Stimulated activated CD8-positive, alpha-beta memory T cell treated with anti-CD3 and anti-CD28 coated beads, Interleukin-12 subunit alpha, Interleukin-12 subunit beta, amount 100 ng/mL, for 1 hour (primary cell): ENCODE results near the gene SPATC1L.
A peak's percentile ranks its signal among the peaks of the same experiment; 100 is the strongest.
"Not testable (repeated sequence)": the region's sequence is repeated elsewhere in the genome, so short reads cannot be mapped to it uniquely, and the experiment has no call there.

Experiments used
- DNase-seq: peaks from one replicate; pipeline ENCODE4 v3.0.0-alpha.2; 2020; ENCODE audit warnings: low read depth

Gene SPATC1L

DNA sequence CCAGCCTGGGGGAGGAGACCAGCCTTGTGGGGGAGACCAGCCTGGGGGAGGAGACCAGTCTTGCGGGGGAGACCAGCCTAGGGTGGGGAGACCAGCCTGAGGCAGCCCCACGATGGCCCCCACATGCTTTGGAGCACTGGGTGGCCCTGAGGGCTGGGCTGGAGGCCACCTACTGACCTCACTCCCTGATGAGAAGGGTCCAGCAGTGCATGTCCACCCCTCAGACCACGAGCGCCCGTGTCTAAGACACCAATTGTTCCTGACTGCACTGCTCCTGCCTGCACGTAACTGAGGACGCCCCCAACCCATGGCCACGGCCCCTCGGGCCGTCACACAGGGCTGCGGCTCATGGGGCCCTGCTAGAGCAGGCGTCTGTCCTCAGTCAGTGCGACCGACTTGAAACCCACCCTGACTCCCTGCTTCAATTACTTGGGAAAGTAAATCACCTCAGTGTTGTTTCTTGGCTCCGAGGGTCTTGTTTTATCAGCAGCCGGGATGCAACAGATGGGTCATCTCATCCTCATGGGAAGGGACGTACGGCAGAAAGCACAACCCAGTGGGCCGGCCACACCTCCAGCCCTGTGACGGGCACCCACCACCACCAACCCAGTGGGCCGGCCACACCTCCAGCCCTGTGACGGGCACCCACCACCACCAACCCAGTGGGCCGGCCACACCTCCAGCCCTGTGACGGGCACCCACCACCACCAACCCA lies at the start of gene SPATC1L:
SPATC1L (minus strand) TSS at position 550 of the 715 bp plus-strand sequence. CDS start 1,643 bp downstream, outside the sequence.
- DNase-seq = peak; percentile 25

DNA sequence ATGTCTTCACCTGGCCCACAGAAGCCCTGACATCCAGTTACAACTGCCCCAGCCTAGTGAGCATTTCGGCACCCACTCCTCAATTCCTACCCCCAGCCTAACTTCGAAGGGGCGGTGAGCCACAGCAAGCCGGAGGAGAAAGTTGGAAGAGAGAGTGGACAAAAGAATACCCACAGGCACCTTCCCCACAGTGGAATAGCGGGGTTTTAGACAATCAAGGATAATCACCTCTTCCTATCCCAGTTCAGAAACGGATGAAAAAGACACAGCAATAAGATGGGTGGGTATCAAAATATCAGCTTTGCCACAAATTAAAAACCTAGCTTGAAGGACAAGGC lies 45.6 kb upstream of the SPATC1L start:
- no peak for DNase-seq

DNA sequence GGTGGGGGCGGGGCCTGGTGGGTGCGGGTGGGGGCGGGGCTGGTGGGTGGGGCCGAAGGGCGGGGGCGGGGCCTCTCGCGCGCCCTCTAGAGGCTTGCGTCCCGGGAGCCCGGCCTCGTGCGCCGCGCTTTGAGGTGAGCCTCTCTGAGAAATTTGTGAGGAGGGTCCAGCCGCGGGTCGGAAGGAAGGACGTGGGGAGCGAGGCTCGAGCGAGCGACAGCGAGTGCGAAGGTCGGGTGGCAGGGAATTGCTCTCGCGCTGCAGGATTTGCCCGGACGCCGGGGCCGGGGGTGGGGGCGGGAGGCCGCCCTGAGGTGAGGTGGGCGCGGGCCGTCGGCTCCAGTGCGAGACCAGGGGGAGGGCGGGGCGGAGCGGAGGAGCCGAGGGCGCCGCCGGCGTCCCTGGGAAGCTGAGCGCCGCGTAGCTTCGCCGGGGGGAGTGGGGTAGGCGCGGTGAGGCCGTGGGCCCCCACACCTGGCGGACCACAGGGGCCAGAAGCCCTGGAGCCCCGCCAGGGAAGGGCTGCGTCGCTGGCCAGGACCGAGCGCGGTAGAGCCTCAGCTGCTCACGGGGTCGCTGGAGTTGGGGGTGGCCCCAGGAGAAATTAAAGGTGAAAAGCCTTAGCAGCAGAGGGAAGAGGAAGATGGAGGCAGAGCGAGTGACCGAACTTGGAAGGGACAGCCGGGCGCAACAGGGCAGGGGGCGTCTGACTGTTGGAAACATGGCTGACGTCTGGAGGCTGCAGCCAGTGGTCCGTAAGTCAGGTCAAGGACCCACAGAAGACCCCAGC lies 45.1 kb upstream of the SPATC1L start:
- no peak for DNase-seq

DNA sequence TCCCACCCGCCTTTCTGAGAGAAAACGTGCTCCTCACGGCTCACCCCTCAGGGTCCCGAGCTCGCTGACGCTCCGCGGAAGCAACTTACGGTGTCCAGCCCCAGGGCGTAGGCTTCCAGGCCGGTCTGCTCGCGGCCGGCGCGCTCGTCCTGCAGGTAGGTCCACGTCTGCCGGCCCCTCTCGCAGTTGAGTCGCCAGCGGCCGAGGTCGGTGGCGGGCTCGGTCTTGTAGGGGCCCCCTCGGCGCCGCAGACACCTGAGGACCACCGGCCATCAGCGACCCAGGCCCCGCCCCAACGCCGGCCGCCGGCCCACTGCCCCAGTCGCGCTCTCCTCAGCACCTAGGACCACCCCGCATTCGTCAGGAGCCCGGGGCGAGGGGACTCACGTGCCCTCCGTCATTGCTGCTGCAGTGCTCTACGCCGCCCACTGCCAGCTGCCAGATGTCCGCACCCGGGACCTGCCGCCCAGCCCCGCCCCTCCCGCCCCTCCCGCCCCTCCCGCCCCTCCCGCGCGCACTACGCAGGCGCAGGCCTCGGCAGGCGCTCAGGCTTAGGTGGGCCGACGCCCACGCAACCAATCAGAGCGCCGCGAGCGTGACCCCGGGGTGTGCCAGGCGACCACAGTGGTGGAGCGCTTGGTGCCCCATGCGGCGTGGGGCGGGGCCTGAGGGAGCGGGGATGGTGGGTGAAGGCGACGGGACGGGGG lies 44.2 kb upstream of the SPATC1L start, which contains the start of gene LSS:
LSS (minus strand) TSS at position 430 of the 707 bp plus-strand sequence; CDS start at position 401, 29 bp downstream.
- DNase-seq = peak; percentile 95

DNA sequence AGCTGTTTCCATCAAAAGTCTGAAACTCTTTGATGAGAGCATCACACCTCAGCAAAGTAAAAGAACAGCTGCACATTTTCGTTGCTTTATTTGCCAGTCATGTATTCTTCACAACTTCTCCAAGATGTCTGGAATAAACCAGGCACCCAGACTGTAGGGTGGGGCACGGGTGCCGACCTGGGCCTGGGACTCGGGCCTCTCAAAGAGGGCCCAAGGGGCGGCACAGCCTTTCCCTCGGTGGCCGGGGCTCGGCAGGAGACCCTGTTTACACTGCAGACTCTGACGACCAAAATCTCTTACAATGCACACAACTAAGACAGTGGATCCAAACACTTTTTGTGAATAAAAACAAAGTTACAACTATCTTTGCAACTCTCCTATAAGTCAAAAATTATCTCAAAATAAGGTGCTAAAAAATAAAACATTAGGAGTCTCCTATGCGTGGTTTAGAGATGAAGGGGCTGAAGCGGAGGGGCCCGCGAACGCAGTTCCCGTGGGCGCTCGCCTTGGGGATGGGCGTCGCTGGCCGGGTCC lies 43.6 kb upstream of the SPATC1L start:
- DNase-seq = no peak

DNA sequence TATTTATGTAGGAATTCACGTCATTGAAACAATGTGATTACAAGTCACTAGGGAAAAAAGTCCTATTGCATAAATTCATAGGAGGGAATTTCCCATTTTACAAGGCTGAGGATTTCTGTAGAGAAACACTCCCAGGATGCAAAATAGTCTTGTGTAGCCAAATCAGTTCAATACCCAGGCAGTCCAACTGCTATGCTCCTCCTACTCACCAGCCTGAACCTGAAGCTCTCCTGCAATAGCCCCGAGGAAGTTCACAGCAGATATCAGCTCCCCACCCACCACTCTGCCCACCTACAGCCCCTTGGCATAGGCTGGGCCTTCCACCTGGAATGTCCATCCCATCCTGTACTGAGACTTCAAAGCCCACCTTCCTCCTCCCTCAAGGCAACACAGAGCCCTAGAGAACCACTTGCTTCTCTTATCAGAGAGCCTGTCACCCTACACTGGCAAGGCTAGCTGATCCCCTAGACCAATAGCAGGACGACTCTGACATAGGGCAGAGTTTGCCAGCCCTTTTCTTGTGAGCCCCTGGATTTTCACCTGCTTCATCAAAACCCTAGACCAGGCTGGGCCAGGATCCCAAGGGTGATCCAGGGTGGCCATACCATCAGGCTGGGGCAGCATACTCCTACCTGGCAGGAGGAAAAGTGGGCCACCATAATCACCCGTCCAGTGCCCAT lies 42.8 kb upstream of the SPATC1L start:
- DNase-seq = no peak

DNA sequence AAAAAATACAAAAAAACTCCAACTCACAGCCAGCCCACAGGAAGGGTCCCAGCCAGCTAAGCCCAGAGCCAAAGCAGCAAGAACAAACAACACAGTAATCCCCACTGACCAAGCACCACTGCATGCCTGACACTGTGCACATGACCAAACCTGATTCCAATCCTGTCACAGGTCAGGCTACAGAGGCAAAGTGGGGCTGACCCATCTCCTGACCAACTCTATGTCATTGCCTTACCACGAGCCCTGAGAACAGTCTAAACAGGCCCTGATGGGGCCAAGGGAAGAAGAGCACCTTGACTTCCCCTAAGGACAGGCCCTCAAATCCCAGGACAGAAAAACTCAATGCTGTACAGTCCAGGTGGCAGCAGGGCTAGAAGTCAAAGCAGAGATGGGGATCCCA lies 41.9 kb upstream of the SPATC1L start:
- no peak for DNase-seq

DNA sequence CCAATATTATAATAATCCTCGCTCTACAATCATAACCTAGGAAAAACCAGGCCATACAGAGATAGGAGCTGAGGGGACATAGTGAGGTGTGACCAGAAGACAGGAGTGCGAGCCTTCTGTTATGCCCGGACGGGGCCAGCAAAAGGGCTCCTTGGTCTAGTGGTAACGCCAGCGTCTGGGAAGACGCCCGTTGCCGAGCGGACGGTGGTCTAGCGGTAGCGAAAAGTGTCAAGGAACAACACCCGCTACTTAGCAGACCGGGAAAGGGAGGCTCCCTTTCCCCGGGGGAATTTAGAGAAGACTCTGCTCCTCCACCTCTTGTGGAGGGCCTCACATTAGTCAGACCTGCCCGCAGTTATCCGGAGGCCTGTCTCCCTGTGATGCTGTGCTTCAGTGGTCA lies 39.4 kb upstream of the SPATC1L start:
- DNase-seq = not testable (repeated sequence)

DNA sequence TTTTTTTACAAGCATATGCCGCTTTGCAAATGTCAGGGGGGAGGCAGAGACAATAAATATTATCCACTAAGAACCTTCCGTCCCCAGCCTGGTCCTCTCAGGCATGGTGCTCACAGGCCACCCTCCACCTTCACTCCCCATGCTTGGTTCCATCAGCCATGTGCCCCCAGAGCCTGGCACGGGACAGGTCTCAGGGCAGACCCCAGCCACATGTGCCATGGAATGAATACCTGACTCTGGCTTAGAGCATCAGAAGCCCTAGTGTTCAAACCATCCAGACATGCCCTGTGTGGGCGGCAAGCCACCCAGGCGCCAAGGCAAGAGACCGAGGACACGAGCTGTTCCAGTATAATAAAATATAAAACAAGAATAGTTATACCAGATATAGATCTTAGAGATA lies 39.0 kb upstream of the SPATC1L start:
- DNase-seq = no peak

DNA sequence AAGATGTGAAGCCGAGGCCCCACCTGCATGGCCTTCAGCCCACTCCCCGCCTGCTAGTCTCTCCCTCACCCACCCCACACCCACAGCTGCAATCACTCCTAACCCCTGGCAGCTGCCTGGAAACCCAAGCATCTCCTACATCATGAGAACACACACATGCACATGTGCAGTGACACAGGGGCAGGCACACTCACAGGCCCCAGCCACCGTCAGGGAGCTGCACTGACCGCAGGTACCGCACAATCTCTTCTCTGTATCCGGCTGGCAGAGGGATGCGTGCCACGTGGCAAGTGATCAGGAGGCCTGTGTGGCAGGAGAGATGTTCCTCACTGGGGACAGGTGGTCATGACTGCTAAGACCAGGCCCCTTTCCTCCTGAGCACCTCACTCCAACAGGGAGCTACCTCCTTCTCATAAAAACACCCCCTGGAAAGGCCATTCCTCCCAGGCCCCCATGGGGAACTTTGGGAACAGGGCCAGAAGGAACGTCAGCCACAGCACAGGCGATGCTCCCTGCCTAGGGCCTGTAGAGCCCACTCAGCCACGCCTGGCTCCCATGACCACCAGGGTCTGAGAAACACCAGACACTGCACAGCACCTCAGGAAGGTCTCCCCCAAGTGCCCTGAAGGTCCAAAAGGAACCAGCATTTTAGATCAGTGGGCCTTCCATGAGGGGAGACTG lies 38.3 kb upstream of the SPATC1L start:
- DNase-seq = no peak

DNA sequence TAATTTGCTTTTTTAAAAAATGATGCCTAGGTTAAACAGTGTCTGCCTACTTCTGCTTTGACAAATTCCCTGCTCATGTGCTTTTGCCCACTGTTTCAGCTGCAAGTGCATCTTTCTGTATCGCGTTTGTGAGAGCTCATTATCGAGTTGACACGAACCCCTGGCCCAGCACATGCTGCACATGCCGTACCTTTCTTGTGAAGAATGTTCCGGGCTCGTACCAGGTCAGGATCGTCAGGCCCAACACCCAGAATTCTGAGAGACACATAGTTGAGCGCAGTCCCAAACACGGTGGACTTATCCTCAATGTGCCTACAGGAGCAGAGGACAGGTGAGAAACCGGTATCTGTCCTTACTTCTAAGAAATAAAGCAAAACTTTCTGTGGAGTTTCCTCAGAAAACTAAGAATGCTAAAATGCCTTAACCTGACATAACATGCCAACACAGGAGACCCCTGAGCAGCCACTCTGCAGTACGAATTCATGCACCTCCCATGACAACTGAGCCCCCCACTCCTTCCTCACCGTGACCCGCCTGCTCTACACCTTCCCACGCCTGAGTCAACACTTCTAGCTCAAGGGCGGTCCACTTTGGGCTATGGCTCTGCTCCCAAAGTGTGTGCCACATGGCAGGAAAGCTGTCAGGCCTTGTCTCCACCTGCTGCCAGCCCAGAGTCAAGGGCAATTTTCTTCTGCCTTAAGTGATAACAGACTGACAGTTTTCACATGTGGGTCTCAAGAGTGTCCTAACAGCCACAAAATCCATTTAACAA lies 37.6 kb upstream of the SPATC1L start:
- no peak for DNase-seq

DNA sequence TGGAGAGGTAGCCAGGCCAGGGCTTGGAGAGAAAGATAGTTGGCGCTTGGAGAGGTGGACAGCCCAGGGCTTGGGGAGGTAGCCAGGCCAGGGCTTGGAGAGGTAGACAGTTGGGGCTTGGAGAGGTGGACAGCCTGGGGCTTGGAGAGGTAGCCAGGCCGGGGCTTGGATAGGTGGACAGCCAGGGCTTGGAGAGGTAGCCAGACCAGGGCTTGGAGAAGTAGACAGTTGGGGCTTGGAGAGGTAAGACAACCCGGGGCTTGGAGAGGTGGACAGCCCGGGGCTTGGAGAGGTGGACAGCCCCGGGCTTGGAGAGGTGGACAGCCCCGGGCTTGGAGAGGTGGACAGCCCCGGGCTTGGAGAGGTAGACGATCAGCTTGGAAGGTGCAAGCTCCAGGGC lies 36.6 kb upstream of the SPATC1L start:
- DNase-seq = no peak

DNA sequence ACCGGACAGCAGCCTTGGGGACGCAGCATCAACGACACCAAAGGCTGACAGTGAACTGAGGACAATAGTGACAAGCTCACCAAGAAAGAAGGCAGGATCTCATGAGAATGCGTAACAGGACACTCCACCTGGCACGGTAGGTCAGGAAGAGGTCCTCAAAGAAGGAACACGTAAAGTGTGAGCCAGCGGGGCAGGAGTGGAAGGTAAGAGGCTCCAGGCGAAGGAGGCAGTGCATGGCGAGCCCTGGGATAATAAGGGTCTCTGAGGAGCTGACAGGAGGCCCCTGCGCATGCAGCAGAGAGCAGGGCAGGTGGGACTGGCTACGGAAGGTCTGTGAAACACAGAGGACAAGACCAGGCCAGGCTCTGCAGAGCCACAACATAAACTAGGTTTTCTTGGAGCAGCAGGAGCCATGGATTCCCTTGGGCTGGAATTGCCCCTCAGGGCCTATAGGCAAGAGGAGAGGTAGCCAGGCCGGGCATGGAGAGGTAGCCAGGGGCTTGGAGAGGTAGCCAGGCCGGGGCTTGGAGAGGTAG lies 36.1 kb upstream of the SPATC1L start:
- DNase-seq = no peak

DNA sequence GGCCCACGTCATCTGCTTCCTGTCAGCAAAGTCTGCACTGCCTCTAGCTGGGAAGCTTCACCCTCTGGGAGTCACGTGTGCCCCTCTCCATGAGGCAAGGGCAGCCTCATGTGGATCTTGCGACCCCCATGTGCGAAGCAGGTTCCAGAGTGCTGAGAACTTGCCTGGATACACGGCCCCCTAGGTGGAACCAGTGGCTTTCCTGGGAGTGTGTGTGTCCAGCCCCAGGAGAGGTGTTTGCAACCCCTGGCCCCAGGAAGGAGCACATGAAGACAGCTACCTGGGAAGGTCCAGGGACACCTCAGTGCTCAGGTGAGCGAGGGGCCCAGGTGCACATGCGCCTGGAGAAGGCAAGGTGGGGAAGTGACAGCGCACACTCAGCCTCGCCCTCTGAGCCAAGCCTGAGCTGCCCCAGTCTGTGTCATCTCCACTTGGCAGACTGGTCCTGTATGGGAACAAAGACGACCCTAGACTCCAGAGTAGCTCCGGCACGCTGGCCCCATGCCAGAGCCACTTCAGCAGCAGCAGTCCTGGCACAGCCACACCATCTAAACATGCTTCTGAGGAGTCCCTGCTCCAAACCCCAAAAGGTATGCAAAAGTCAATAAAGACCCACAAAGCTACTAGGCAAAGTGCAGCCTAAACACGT lies 35.5 kb upstream of the SPATC1L start:
- no peak for DNase-seq

DNA sequence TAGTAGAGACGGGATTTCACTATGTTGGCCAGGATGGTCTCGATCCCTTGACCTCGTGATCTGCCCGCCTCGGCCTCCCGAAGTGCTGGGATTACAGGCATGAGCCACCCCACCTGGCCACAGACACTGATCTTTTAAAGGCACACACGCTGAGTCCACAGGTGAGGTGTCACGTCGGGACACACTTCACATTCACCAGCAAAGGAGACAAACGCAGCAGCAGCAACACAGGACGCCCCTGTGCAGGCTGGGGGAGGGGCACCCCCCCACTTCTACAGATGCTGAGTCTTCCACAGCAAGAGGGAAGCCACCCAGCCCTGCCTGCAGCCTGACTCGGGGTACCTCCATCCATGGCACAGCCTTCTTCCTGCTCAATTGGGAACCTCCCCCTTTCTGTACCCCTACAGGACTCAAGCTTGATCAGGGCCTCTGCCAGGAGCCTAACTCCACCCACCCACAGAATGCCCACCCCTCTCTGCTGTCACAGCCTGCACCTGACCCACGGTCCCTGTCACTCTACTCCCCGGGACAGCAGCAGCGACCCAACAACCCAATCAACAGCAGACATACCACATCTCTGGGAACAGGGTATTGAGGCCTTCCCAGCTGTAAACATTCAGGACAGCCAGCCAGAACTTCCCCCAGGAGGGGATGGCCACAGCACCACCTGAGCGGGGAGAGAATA lies 34.8 kb upstream of the SPATC1L start:
- no peak for DNase-seq

DNA sequence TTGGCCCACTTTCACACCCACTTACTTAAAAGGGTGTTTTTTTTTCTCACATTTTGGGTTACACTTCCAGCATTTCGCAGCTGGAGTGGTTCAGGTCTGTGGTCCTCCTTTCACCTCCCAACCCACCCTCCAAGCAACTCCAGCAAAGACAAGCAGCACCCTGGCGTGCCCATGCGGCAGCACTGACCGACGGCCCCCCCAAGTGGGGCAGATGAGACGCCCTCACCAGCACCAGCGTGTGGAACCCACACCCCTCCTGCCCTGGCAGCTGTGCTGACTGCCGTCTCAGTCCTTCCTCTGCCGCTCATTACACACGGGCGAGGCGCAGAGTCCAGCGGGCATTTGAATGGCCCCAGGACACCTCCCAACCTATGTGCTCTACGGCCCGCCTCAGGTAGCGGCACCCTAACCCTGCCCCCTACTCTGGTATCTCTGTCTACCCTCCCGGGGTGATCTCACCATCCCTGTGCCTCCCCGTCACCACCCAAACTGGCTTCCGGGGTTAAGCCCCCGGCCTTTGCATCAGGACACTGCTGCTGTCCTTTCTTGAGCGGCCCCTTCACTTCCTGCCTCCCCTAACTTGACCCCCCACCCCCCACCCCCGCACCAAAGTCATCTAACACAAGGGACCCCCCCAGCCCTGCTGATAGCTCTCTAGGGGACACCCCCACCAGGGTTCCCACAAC lies 33.4 kb upstream of the SPATC1L start:
- DNase-seq = no peak

DNA sequence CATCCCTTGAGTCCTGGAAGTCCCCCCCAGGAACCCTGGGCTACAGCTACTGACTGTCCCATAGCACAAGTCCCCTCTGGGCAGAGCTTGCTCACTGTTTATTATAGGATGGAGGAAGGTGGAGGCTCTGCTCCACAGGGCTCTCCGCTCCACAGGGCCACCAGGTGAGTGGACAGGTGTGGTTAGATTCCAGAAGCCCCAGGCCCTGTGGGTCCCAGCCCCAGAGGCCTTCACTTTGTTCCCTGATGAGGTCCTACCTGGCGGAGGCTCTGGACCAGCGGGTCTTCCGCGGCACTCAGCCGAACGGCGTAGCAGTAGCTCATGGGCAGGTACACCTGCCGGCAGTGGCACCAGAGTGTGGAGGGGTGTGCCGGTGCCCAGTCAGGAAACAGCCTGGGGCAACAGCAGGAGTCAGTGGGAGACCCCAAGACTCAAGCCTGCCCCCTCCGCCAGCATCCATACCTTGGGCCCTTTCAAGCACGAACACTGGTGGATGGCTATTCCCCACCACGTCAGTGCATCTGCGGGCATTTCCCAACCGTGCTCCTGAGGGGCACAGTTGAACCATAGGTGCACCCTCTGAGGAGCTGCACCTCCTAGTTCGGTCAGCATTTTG lies 32.0 kb upstream of the SPATC1L start:
- DNase-seq = no peak

DNA sequence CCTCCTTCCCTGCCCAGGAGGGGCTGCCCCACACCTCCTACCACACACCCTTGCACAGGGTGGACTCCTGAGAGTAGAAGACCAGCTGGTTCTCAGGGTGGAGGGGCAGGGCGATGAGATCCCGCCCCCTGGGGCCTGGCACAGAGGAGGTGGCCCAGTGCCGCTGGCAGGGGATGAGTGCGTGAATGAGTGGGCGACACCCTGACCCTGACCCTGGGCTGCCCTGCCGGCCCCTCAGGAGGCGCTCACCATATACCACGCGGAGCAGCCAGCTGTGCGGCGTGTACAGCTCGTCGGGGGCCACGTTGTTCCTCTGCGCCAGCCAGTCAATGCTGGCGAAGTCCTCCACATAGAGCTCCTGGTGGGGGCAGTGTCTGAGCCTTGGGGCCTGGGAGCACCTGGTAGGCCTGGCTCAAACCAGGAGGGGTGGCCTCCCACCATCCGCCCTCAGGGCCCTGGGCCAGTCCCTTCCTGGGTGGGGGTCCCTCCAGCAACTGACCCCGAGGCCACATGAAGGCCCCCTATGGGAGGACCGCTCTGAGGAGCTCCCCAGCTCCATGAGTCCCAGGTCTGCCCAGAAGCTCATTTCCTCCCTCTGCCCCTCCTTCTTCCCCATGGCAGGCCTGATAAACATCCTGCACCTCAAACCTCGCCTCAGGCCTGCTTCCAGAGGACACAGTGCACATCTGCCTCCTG lies 31.3 kb upstream of the SPATC1L start:
- DNase-seq = no peak
